Mucosa of descending colon (tissue), 3 donors: ENCODE measurements around the gene SLC25A2. TPM values are rescaled to one million over a fixed set of nuclear protein-coding genes. Genes with fewer than 3 reads are reported as not detected.
"Not testable (repeated sequence)": the region's sequence is repeated elsewhere in the genome, so short reads cannot be mapped to it uniquely, and the experiment has no call there.

ENCODE experiments used
- ATAC-seq: fragments of 200-7000 bp; cut with Tn5 transposase; one replicate; pipeline ENCODE4 v1.9.1; 2020; ENCODE audit warnings: mild to moderate bottlenecking, moderate library complexity
- DNase-seq, 3 donors: peaks; one replicate each; pipeline ENCODE4 v3.0.0-alpha.2; 2020
- H3K36me3 ChIP-seq: fragments of 200-600 bp; one replicate; pipeline ENCODE4 v1.8.0; 2021; ENCODE audit warnings: low read depth, mild to moderate bottlenecking
- H3K4me1 ChIP-seq: fragments of 200-600 bp; one replicate; pipeline ENCODE4 v1.8.0; 2021; ENCODE audit warnings: low read depth, mild to moderate bottlenecking
- H3K4me3 ChIP-seq: fragments of 200-600 bp; one replicate; pipeline ENCODE4 v1.8.0; 2021; ENCODE audit warnings: mild to moderate bottlenecking
- H3K9me3 ChIP-seq: fragments of 200-600 bp; one replicate; pipeline ENCODE4 v1.8.0; 2021; ENCODE audit warnings: mild to moderate bottlenecking
- CTCF ChIP-seq: fragments of 200-600 bp; IDR thresholded peaks from one replicate; pipeline ENCODE4 v1.8.0; 2022; ENCODE audit warnings: antibody characterized with exemption, mild to moderate bottlenecking
- intact Hi-C, 2 donors: fragments of 100-400 bp; cut with DNase I in 1 of 2; cut with micrococcal nuclease in 1 of 2; formaldehyde crosslinking; loops; one replicate each; pipeline versions ENCODE4 v1.11.0 to v1.11.1; 2022; cut with DNase I, micrococcal nuclease
- total RNA-seq, 3 donors: library from RNA; stranded (reverse); fragmentation: NEBNext Ultra II Directional in 2 of 3; extraction: Animal tissue kit (Norgen Biotek cat#: 25700) in 2 of 3; gene quantifications; one replicate each; pipeline versions ENCODE4 v1.2.1 to v1.2.4, GENCODE V29; 2021 to 2023
- donor health status: DM: no; HTN: no; CAD: no; lungs with moderate emphysema.
- donor health status: DM: no; HTN: no; CAD: no.
- donor health status: DM: no; HTN: yes; CAD: no.

Gene SLC25A2
- total RNA-seq, 3 donors from 2014 or later: 1.2 to 1.7 (median 1.5) TPM

GRCh38 chr5:141343242-141343952 lies 39.5 kb upstream of the SLC25A2 start, which contains the start of gene PCDHGA3:
Gene PCDHGA3, plus strand, starts transcription at chr5:141343829. Its CDS starts 205 bp downstream, at chr5:141344034.
- ATAC-seq: no peak
- H3K9me3 ChIP-seq: peaks cover 82% of the 10 kb centered on the region
- intact Hi-C loops: no loop called here
- no peak for DNase-seq
- no peak for TF ChIP-seq CTCF
- H3K36me3 ChIP-seq: no peaks in the 10 kb centered on the region
- H3K4me3 ChIP-seq: no peak within 1 kb of the TSS
- H3K4me1 ChIP-seq: no peaks in the 10 kb centered on the region

GRCh38 chr5:141342773-141343172 lies 38.9 kb upstream of the SLC25A2 start:
- intact Hi-C loops: no loop called here

GRCh38 chr5:141340781-141341354 lies 37.0 kb upstream of the SLC25A2 start:
- H3K36me3 ChIP-seq, ATAC-seq, H3K4me3 ChIP-seq, DNase-seq, intact Hi-C loops, H3K4me1 ChIP-seq: not testable (repeated sequence)
- peaks cover 76% of the 10 kb centered on the region for H3K9me3 ChIP-seq

More at GRCh38 chr5:141342773-141343172, 38.9 kb upstream of the SLC25A2 start:
- Histone ChIP-seq H3K36me3 (no peaks in the 10 kb centered on the region), H3K4me1 (no peaks in the 10 kb centered on the region), H3K9me3 (peaks cover 80% of the 10 kb centered on the region), H3K4me3 (no peak overlapping the region)
- no peak for DNase-seq
- no peak for TF ChIP-seq CTCF
- ATAC-seq: no peak

GRCh38 chr5:141338538-141339306 lies 34.9 kb upstream of the SLC25A2 start, which contains the start of gene PCDHGA2:
Gene PCDHGA2, plus strand, starts transcription at chr5:141338760.
- intact Hi-C loops: no loop called here
- ATAC-seq: no peak
- Histone ChIP-seq H3K9me3 (peaks cover 58% of the 10 kb centered on the region), H3K4me3 (no peak within 1 kb of the TSS), H3K36me3 (no peaks in the 10 kb centered on the region), H3K4me1 (no peaks in the 10 kb centered on the region)
- TF ChIP-seq CTCF: no peak
- no peak for DNase-seq

- intact Hi-C loops, ATAC-seq, H3K36me3 ChIP-seq, H3K4me3 ChIP-seq, H3K4me1 ChIP-seq, DNase-seq: not testable (repeated sequence)
- H3K9me3 ChIP-seq: peaks cover 47% of the 10 kb centered on the region
Measured at GRCh38 chr5:141332571-141332970, 28.7 kb upstream of the SLC25A2 start.

- no peak within 1 kb of the TSS for H3K4me3 ChIP-seq
- no peak for TF ChIP-seq CTCF
- DNase-seq (peak in 1 of 3 donors; percentile 35), ATAC-seq (peak; percentile 42)
- peaks cover 36% of the 10 kb centered on the region for H3K9me3 ChIP-seq
- H3K4me1 ChIP-seq: no peaks in the 10 kb centered on the region
- no peaks in the 10 kb centered on the region for H3K36me3 ChIP-seq
- intact Hi-C loops: no loop called here
Measured at GRCh38 chr5:141330299-141331080, 26.6 kb upstream of the SLC25A2 start, which contains the start of gene PCDHGA1. Gene PCDHGA1, plus strand, starts transcription at chr5:141330514.
